ENCODE data around the gene HDAC7.

- TF ChIP-seq CTCF (IDR thresholded peaks at IDR 0.05) (no peak), POLR2A (IDR thresholded peaks at IDR 0.05) (no peak)
These were observed 81.6 kb downstream of the HDAC7 start for GRCh38 chr12:47737936-47738594.

Data from adrenal gland (tissue), 5 donors.